Tracheal epithelial cell (primary cell): ENCODE results near the gene TMEM62. TPM values are rescaled to one million over a fixed set of nuclear protein-coding genes. Genes with fewer than 3 reads are reported as not detected.

Source experiments
- total RNA-seq: library from RNA; depleted of rRNA; stranded (reverse); fragments of >200 nt; gene quantifications from 2 replicates; pipeline ENCODE4 v1.2.1, GENCODE V29; 2014

Gene TMEM62
- total RNA-seq, result 21.0 and 37.7 TPM in 2 replicates

GRCh38 chr15:43133430-43134156 lies at the start of gene TMEM62:
Gene TMEM62 (plus strand): TSS chr15:43133586. CDS start chr15:43133803, 217 bp downstream.

GRCh38 chr15:43105778-43106485 lies 27.5 kb upstream of the TMEM62 start, which contains the start of gene UBR1:
Gene UBR1 (minus strand): TSS chr15:43106038. CDS start chr15:43106022, 16 bp downstream.

GRCh38 chr15:43185157-43186002 lies 52.0 kb downstream of the TMEM62 start, which contains the start of gene CCNDBP1:
Gene CCNDBP1 (plus strand): TSS chr15:43185403. CDS start chr15:43185499, 96 bp downstream.

GRCh38 chr15:43220991-43221403 lies 87.6 kb downstream of the TMEM62 start, which contains the start of gene EPB42:
Gene EPB42 (minus strand): TSS chr15:43221018. CDS start chr15:43220825, 193 bp downstream.

Other genes with a start within 250 kb of the TMEM62 start
- 8.2 and 14.1 TPM in 2 replicates for gene TTBK2, start 212.8 kb upstream of the TMEM62 start, total RNA-seq
- 19.5 and 19.6 TPM in 2 replicates for gene UBR1, start 27.5 kb upstream of the TMEM62 start, total RNA-seq
- 43.5 and 75.4 TPM in 2 replicates for gene CCNDBP1, start 51.8 kb downstream of the TMEM62 start, total RNA-seq
- not detected in 2 replicates for gene EPB42, start 87.4 kb downstream of the TMEM62 start, total RNA-seq
- 0.21 and 0.48 TPM in 2 replicates for gene TGM5, start 133.3 kb downstream of the TMEM62 start, total RNA-seq
- not detected in 2 replicates for gene TGM7, start 168.7 kb downstream of the TMEM62 start, total RNA-seq
- gene LCMT2, start 197.0 kb downstream of the TMEM62 start, total RNA-seq, result 3.9 and 7.0 TPM in 2 replicates
- gene ZSCAN29, start 237.5 kb downstream of the TMEM62 start, total RNA-seq, result 33.3 and 38.2 TPM in 2 replicates
- 22.7 and 24.1 TPM in 2 replicates for gene TUBGCP4, start 237.5 kb downstream of the TMEM62 start, total RNA-seq